B cell (primary cell): ENCODE measurements around the gene SLC23A2. TPM values are rescaled to one million over a fixed set of nuclear protein-coding genes. Genes with fewer than 3 reads are reported as not detected.

Experiments
- ATAC-seq: fragments of 200-7000 bp; cut with Tn5 transposase; one replicate; pipeline ENCODE4 v1.10.0; 2021; ENCODE audit warnings: low read depth, mild to moderate bottlenecking, moderate number of reproducible peaks, moderate library complexity
- CTCF ChIA-PET: fragments of 350-600 bp; sonication (Branson Sonifier 250); formaldehyde crosslinking; loops from one replicate; lab custom pipeline; 2021; ENCODE audit warnings: antibody characterized with exemption, inconsistent platforms; lab: Charles Lee
- POLR2A ChIA-PET: fragments of 350-600 bp; sonication (Branson Sonifier 250); formaldehyde crosslinking; loops from one replicate; lab custom pipeline; 2021; ENCODE audit warnings: antibody characterized with exemption; lab: Charles Lee
- DNase-seq: peaks from one replicate; pipeline ENCODE4 v3.0.0; 2013
- H2AFZ ChIP-seq: 2 replicates; pipeline ENCODE4 v1.6.1; 2012; ENCODE audit warnings: mild to moderate bottlenecking, low read depth, low read length; ENCODE audit not compliant: insufficient read depth, poor library complexity, severe bottlenecking
- H3K27ac ChIP-seq, 2 donors: 1 replicate in 1 of 2; 2 replicates in 1 of 2; pipeline ENCODE4 v1.5.1; 2012 to 2013; ENCODE audit warnings: low read length in 2 of 2, mild to moderate bottlenecking in 2 of 2, moderate library complexity in 1 of 2
- H3K27me3 ChIP-seq, 4 experiments: fragments of 200-600 bp in 1 of 4; sonication (generic) in 1 of 4; replicated peaks in 1 of 4; 1 replicate in 2 of 4; 2 replicates in 2 of 4; pipeline versions ENCODE4 v1.6.1 to v1.7.0; 2013 to 2016; ENCODE audit warnings: low read length in 3 of 4, mild to moderate bottlenecking in 2 of 4, mixed read lengths in 1 of 4, moderate library complexity in 1 of 4; ENCODE audit not compliant: insufficient read depth in 4 of 4, control insufficient read depth in 3 of 4; ENCODE audit errors: control extremely low read depth in 1 of 4
- H3K36me3 ChIP-seq, 2 experiments: replicated peaks in 1 of 2; 1 replicate in 1 of 2; 2 replicates in 1 of 2; pipeline versions ENCODE4 v1.6.1 to v1.7.1; 2013; ENCODE audit warnings: low read length in 1 of 2; ENCODE audit not compliant: insufficient read depth in 2 of 2, control insufficient read depth in 1 of 2; ENCODE audit errors: control extremely low read depth in 1 of 2, extremely low read depth in 1 of 2
- H3K4me1 ChIP-seq, 2 donors: fragments of 200-600 bp in 1 of 2; sonication (generic) in 1 of 2; 1 replicate in 1 of 2; 2 replicates in 1 of 2; pipeline versions ENCODE4 v1.5.1 to v1.6.1; 2013 to 2017; ENCODE audit warnings: low read length in 2 of 2; ENCODE audit not compliant: control insufficient read depth in 2 of 2, insufficient read depth in 2 of 2
- H3K4me2 ChIP-seq: replicated peaks from 2 replicates; pipeline ENCODE3; 2012; ENCODE audit warnings: mild to moderate bottlenecking, low read depth, low read length; ENCODE audit not compliant: poor library complexity, severe bottlenecking
- H3K4me3 ChIP-seq, 5 experiments: fragments of 200-600 bp in 1 of 5; sonication (generic) in 1 of 5; 1 replicate in 3 of 5; 2 replicates in 2 of 5; pipeline versions ENCODE4 v1.5.1 to v1.7.0; 2011 to 2016; ENCODE audit warnings: low read length in 4 of 5, mild to moderate bottlenecking in 4 of 5, low read depth in 2 of 5, control low read depth in 1 of 5, moderate library complexity in 1 of 5; ENCODE audit not compliant: insufficient read depth in 1 of 5; ENCODE audit errors: control extremely low read depth in 1 of 5, extremely low read depth in 1 of 5
- H3K79me2 ChIP-seq: fragments of 200-600 bp; sonication (generic); one replicate; pipeline ENCODE4 v1.6.0; 2016; ENCODE audit warnings: low read length; ENCODE audit not compliant: control insufficient read depth, insufficient read depth
- H3K9ac ChIP-seq: fragments of 200-600 bp; sonication (generic); 2 replicates; pipeline ENCODE4 v1.6.1; 2017; ENCODE audit warnings: mild to moderate bottlenecking, low read length, moderate library complexity
- H3K9me3 ChIP-seq, 3 donors: one replicate each; pipeline versions ENCODE4 v1.6.1 to v1.7.1; 2013; ENCODE audit warnings: low read length in 2 of 3; ENCODE audit not compliant: control insufficient read depth in 2 of 3, insufficient read depth in 1 of 3; ENCODE audit errors: control extremely low read depth in 1 of 3
- H4K20me1 ChIP-seq: 2 replicates; pipeline ENCODE4 v1.6.0; 2012; ENCODE audit warnings: mild to moderate bottlenecking, low read length; ENCODE audit not compliant: insufficient read depth, control insufficient read depth, poor library complexity, severe bottlenecking
- H3K27ac Mint-ChIP-seq: one replicate; pipeline ENCODE4 v1.8.0; 2021; ENCODE audit warnings: mixed read lengths
- H3K27me3 Mint-ChIP-seq: one replicate; pipeline ENCODE4 v1.8.0; 2021; ENCODE audit warnings: mixed read lengths
- H3K4me1 Mint-ChIP-seq: one replicate; pipeline ENCODE4 v1.8.0; 2021; ENCODE audit warnings: mixed read lengths
- H3K4me3 Mint-ChIP-seq: one replicate; pipeline ENCODE4 v1.8.0; 2021; ENCODE audit warnings: mixed read lengths
- H3K9me3 Mint-ChIP-seq: one replicate; pipeline ENCODE4 v1.8.0; 2022; ENCODE audit warnings: mixed read lengths; ENCODE audit not compliant: insufficient read depth
- CTCF ChIP-seq: fragments of 200-600 bp; IDR thresholded peaks from one replicate; pipeline ENCODE4 v1.8.0; 2022; ENCODE audit warnings: antibody characterized with exemption, mild to moderate bottlenecking
- EZH2 ChIP-seq: IDR thresholded peaks from 2 replicates; pipeline ENCODE4 v1.6.1; 2012; ENCODE audit warnings: borderline replicate concordance, low read depth, mild to moderate bottlenecking, moderate library complexity, low read length; ENCODE audit not compliant: insufficient read depth, poor library complexity, severe bottlenecking
- WGBS: methylation state at CpG from one replicate; pipeline ENCODE4 v1.1.5; 2013; ENCODE audit warnings: missing lambda C conversion rate; ENCODE audit not compliant: insufficient coverage; 5-methylcytosine and 5-hydroxymethylcytosine counted together
- intact Hi-C: fragments of 100-400 bp; cut with micrococcal nuclease; formaldehyde crosslinking; loops from one replicate; pipeline ENCODE4 v1.10.0; 2022
- polyA plus RNA-seq: library from polyadenylated mRNA; depleted of rRNA; stranded (reverse); fragments of >200 nt; gene quantifications from 2 replicates; pipeline ENCODE4 v1.2.3, GENCODE V29; 2012
- total RNA-seq, 2 donors: library from RNA; stranded (reverse); fragments of 120-200 nt in 1 of 2; gene quantifications; 1 replicate in 1 of 2; 2 replicates in 1 of 2; pipeline versions ENCODE4 v1.2.3 to v1.2.4, GENCODE V29; 2013 to 2022

The SLC23A2 gene
- total and polyA plus RNA-seq, 2 donors (not counting 1 experiment from before 2014, with no cell fraction given): 23.6 to 70.7 TPM

DNA sequence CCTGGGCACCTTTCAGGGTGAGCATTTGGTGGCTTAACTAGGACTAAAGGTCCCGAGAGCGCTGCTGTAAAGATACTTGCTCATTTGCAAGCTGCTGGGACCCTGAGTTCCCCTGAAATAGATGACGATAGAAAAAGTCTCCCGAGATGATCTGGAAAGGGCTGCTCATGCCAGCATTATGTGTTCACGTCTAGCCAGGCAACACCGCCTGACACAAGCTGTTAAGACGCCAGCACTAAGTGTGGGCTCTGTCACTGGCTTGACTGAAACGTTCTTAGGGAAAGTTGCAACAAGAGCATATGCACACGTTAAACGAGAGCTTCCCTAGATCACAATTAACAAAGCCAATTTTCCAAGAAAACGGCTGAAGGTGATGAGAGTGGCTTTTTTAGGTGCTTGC is 113.7 kb downstream of the SLC23A2 start:
- CTCF ChIA-PET: no interaction called here
- ATAC-seq: no peak

More for the DNA sequence above, 113.7 kb downstream of the SLC23A2 start:
- Mint-ChIP-seq H3K9me3 (no peaks in the 10 kb centered on the region), H3K27me3 (no peaks in the 10 kb centered on the region), H3K27ac (no peak overlapping the region), H3K4me3 (no peak overlapping the region), H3K4me1 (peaks cover 12% of the 10 kb centered on the region)
- Histone ChIP-seq H3K9me3 (no peaks in the 10 kb centered on the region), H3K27ac (no peak overlapping the region), H3K79me2 (no peaks in the 10 kb centered on the region), H2AFZ (no peak overlapping the region), H3K4me2 (no peak overlapping the region), H3K36me3 (peaks cover 7 to 66% of the 10 kb centered on the region in 2 experiments), H3K4me3 (no peak overlapping the region), H3K4me1 (peaks cover 0 to 4% of the 10 kb centered on the region in 2 donors), H3K27me3 (no peaks in the 10 kb centered on the region), H4K20me1 (no peaks in the 10 kb centered on the region), H3K9ac (no peak overlapping the region)
- TF ChIP-seq EZH2 (no peak), CTCF (no peak)
- intact Hi-C loops: no loop called here
- POLR2A ChIA-PET: no interaction called here
- no peak for DNase-seq
- WGBS: 95% methylated on average over 9 of the region's 11 CpGs
